HG03095 (cell line): Measurements from ENCODE around the gene MIA2.
"Not testable (repeated sequence)": the region's sequence is repeated elsewhere in the genome, so short reads cannot be mapped to it uniquely, and the experiment has no call there.

Experiments
- ATAC-seq: cut with Tn5 transposase; IDR thresholded peaks from one replicate; pipeline ENCODE4 v1.9.1; 2021; ENCODE audit warnings: moderate library complexity; ENCODE audit not compliant: unreplicated experiment

Gene MIA2

GRCh38 chr14:39229601-39230110 is 4.1 kb upstream of the MIA2 start:
- ATAC-seq = no peak

GRCh38 chr14:39230416-39231035 is 3.2 kb upstream of the MIA2 start:
- ATAC-seq = no peak

GRCh38 chr14:39231751-39232553 is 1.8 kb upstream of the MIA2 start:
- peak; percentile 68 for ATAC-seq

- ATAC-seq = no peak
Measured at GRCh38 chr14:39232554-39233415, 930 bp upstream of the MIA2 start.

GRCh38 chr14:39234986-39235385 is 1.3 kb downstream of the MIA2 start:
- ATAC-seq = not testable (repeated sequence)

GRCh38 chr14:39235466-39235865 is 1.8 kb downstream of the MIA2 start:
- ATAC-seq = not testable (repeated sequence)

GRCh38 chr14:39240769-39241168 is 7.1 kb downstream of the MIA2 start:
- ATAC-seq = no peak

- no peak for ATAC-seq
Measured at GRCh38 chr14:39241637-39242036, 7.9 kb downstream of the MIA2 start.

- no peak for ATAC-seq
Measured at GRCh38 chr14:39243831-39244230, 10.1 kb downstream of the MIA2 start.

- ATAC-seq = no peak
Measured at GRCh38 chr14:39246618-39247017, 12.9 kb downstream of the MIA2 start.

GRCh38 chr14:39247256-39247655 is 13.5 kb downstream of the MIA2 start:
- ATAC-seq = no peak

GRCh38 chr14:39251547-39251946 is 17.8 kb downstream of the MIA2 start:
- ATAC-seq = no peak

- ATAC-seq = not testable (repeated sequence)
Measured at GRCh38 chr14:39257388-39257787, 23.7 kb downstream of the MIA2 start.

- ATAC-seq = no peak
Measured at GRCh38 chr14:39258782-39259545, 25.2 kb downstream of the MIA2 start.

GRCh38 chr14:39260161-39260560 is 26.4 kb downstream of the MIA2 start:
- ATAC-seq = not testable (repeated sequence)

GRCh38 chr14:39262214-39262613 is 28.5 kb downstream of the MIA2 start:
- ATAC-seq = not testable (repeated sequence)

GRCh38 chr14:39264057-39264456 is 30.3 kb downstream of the MIA2 start:
- ATAC-seq = no peak

- ATAC-seq = no peak
Measured at GRCh38 chr14:39264558-39264957, 30.8 kb downstream of the MIA2 start.

GRCh38 chr14:39265033-39265432 is 31.3 kb downstream of the MIA2 start:
- ATAC-seq = no peak

GRCh38 chr14:39265806-39266524 is 32.2 kb downstream of the MIA2 start:
- ATAC-seq = no peak
